Measurements from ENCODE around the gene GSTA1.
"Not testable (repeated sequence)": the region's sequence is repeated elsewhere in the genome, so short reads cannot be mapped to it uniquely, and the experiment has no call there.

Gene GSTA1

GRCh38 chr6:52759085-52759484, 44.5 kb downstream of the GSTA1 start:
- DNase-seq (ENCODE audit: low spot score) (no peak), FAIRE-seq (no peak)

GRCh38 chr6:52757651-52758338, 45.8 kb downstream of the GSTA1 start:
- peak; percentile 76 for FAIRE-seq
- not testable (repeated sequence) for DNase-seq (ENCODE audit: low spot score)

- no peak for DNase-seq (ENCODE audit: low spot score)
- no peak for FAIRE-seq
Observed at GRCh38 chr6:52754443-52754842, 49.2 kb downstream of the GSTA1 start.

- DNase-seq (ENCODE audit: low spot score), result peak; percentile 22
- peak; percentile 28 for FAIRE-seq
Observed at GRCh38 chr6:52753137-52753536, 50.5 kb downstream of the GSTA1 start.

GRCh38 chr6:52752310-52752709, 51.3 kb downstream of the GSTA1 start:
- FAIRE-seq, result no peak
- no peak for DNase-seq (ENCODE audit: low spot score)

- DNase-seq (ENCODE audit: low spot score), result no peak
- no peak for FAIRE-seq
Observed at GRCh38 chr6:52749556-52750152, 54.0 kb downstream of the GSTA1 start.

- FAIRE-seq, result not testable (repeated sequence)
- peak; percentile 55 for DNase-seq (ENCODE audit: low spot score)
Observed at GRCh38 chr6:52747301-52747700, 56.3 kb downstream of the GSTA1 start.

GRCh38 chr6:52746213-52746612, 57.4 kb downstream of the GSTA1 start:
- FAIRE-seq (no peak), DNase-seq (ENCODE audit: low spot score) (no peak)

GRCh38 chr6:52745764-52746201, 57.8 kb downstream of the GSTA1 start:
- FAIRE-seq (no peak), DNase-seq (ENCODE audit: low spot score) (no peak)

- DNase-seq (ENCODE audit: low spot score) (peak; percentile 50), FAIRE-seq (peak; percentile 82)
Observed at GRCh38 chr6:52741872-52742271, 61.7 kb downstream of the GSTA1 start.

All from RCC 7860 (cell line).